ENCODE measurements around the gene EAPP. TPM values are rescaled to one million over a fixed set of nuclear protein-coding genes. Genes with fewer than 3 reads are reported as not detected.
"Not testable (repeated sequence)": the region's sequence is repeated elsewhere in the genome, so short reads cannot be mapped to it uniquely, and the experiment has no call there.

EAPP gene
- total RNA-seq, 1 donor from 2014 or later, result 27.0 TPM

GRCh38 chr14:34554540-34555250, 15.2 kb upstream of the EAPP start:
- H3K9me3 Mint-ChIP-seq (ENCODE audit: low read depth), result no peaks in the 10 kb centered on the region
- TF ChIP-seq, protein P1, sequence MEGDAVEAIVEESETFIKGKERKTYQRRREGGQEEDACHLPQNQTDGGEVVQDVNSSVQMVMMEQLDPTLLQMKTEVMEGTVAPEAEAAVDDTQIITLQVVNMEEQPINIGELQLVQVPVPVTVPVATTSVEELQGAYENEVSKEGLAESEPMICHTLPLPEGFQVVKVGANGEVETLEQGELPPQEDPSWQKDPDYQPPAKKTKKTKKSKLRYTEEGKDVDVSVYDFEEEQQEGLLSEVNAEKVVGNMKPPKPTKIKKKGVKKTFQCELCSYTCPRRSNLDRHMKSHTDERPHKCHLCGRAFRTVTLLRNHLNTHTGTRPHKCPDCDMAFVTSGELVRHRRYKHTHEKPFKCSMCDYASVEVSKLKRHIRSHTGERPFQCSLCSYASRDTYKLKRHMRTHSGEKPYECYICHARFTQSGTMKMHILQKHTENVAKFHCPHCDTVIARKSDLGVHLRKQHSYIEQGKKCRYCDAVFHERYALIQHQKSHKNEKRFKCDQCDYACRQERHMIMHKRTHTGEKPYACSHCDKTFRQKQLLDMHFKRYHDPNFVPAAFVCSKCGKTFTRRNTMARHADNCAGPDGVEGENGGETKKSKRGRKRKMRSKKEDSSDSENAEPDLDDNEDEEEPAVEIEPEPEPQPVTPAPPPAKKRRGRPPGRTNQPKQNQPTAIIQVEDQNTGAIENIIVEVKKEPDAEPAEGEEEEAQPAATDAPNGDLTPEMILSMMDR (IDR thresholded peaks at IDR 0.05), result no peak
- peak overlapping the region; percentile 33 for H3K4me3 Mint-ChIP-seq (ENCODE audit: unreplicated experiment)
- peak; percentile 9 for DNase-seq (ENCODE audit: low spot score)
- H3K27me3 Mint-ChIP-seq (ENCODE audit: low read depth), result no peaks in the 10 kb centered on the region
- H3K4me1 Mint-ChIP-seq (ENCODE audit: low read depth), result peaks cover 17% of the 10 kb centered on the region
- no peaks in the 10 kb centered on the region for H3K36me3 Mint-ChIP-seq (ENCODE audit: low read depth)
- peak overlapping the region; percentile 76 for H3K27ac Mint-ChIP-seq (ENCODE audit: unreplicated experiment)

GRCh38 chr14:34549276-34549966, 9.9 kb upstream of the EAPP start:
- H3K4me1 Mint-ChIP-seq (ENCODE audit: low read depth), result peaks cover 16% of the 10 kb centered on the region
- H3K27ac Mint-ChIP-seq (ENCODE audit: unreplicated experiment); H3K9me3 Mint-ChIP-seq (ENCODE audit: low read depth); H3K27me3 Mint-ChIP-seq (ENCODE audit: low read depth); H3K4me3 Mint-ChIP-seq (ENCODE audit: unreplicated experiment); H3K36me3 Mint-ChIP-seq (ENCODE audit: low read depth): not testable (repeated sequence)
- peak; percentile 58 for DNase-seq (ENCODE audit: low spot score)

DNA sequence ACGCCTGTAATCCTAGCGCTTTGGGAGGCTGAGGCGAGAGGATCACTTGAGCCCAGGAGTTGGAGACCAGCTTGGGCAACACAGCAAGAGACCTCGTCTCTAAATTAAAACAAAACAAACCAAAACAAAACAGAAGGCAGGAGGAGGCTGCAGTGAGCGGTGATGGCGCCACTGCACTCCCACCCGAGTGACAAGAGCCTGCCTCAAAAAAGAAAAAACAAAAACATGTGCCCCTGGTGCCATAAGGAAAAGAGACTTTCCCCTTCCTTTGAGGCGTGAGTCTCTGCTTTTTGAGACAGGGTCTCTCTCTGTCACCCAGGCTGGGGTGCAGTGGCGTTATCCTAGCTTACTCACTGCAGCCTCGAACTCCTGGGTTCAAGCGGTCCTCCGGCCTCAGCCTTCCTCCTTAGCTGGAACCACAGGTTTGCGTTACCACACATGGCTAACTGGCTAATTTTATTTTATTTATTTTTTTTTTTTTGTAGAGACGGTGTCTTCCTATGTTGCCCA, 9.0 kb upstream of the EAPP start:
- TF ChIP-seq, protein P1 (IDR thresholded peaks at IDR 0.05), result no peak
- Mint-ChIP-seq H3K27ac (ENCODE audit: unreplicated experiment) (peak overlapping the region; percentile 71), H3K9me3 (ENCODE audit: low read depth) (no peaks in the 10 kb centered on the region), H3K4me1 (ENCODE audit: low read depth) (peaks cover 11% of the 10 kb centered on the region), H3K4me3 (ENCODE audit: unreplicated experiment) (no peak overlapping the region), H3K27me3 (ENCODE audit: low read depth) (no peaks in the 10 kb centered on the region), H3K36me3 (ENCODE audit: low read depth) (no peaks in the 10 kb centered on the region)
- peak; percentile 34 for DNase-seq (ENCODE audit: low spot score)

- not testable (repeated sequence) for H3K27ac Mint-ChIP-seq (ENCODE audit: unreplicated experiment); H3K36me3 Mint-ChIP-seq (ENCODE audit: low read depth); H3K27me3 Mint-ChIP-seq (ENCODE audit: low read depth); H3K4me3 Mint-ChIP-seq (ENCODE audit: unreplicated experiment); H3K9me3 Mint-ChIP-seq (ENCODE audit: low read depth); DNase-seq (ENCODE audit: low spot score)
- H3K4me1 Mint-ChIP-seq (ENCODE audit: low read depth), result peaks cover 11% of the 10 kb centered on the region
Measured at GRCh38 chr14:34547136-34547520, 7.6 kb upstream of the EAPP start.

- not testable (repeated sequence) for H3K4me1 Mint-ChIP-seq (ENCODE audit: low read depth); DNase-seq (ENCODE audit: low spot score); H3K27me3 Mint-ChIP-seq (ENCODE audit: low read depth); H3K36me3 Mint-ChIP-seq (ENCODE audit: low read depth); H3K4me3 Mint-ChIP-seq (ENCODE audit: unreplicated experiment); H3K27ac Mint-ChIP-seq (ENCODE audit: unreplicated experiment); H3K9me3 Mint-ChIP-seq (ENCODE audit: low read depth)
Measured at GRCh38 chr14:34546272-34547135, 7.0 kb upstream of the EAPP start.

- H3K27me3 Mint-ChIP-seq (ENCODE audit: low read depth); H3K36me3 Mint-ChIP-seq (ENCODE audit: low read depth); H3K9me3 Mint-ChIP-seq (ENCODE audit: low read depth): not testable (repeated sequence)
- peak overlapping the region; percentile 99 for H3K4me3 Mint-ChIP-seq (ENCODE audit: unreplicated experiment)
- H3K4me1 Mint-ChIP-seq (ENCODE audit: low read depth), result peaks cover 28% of the 10 kb centered on the region
- H3K27ac Mint-ChIP-seq (ENCODE audit: unreplicated experiment), result peak overlapping the region; percentile 99
- peak; percentile 14 for DNase-seq (ENCODE audit: low spot score)
Measured at GRCh38 chr14:34540181-34541059, 919 bp upstream of the EAPP start.

All from chondrocyte (in vitro differentiated cells).